CD14-positive monocyte (primary cell): Measurements from ENCODE around the gene PSMC5. TPM values are rescaled to one million over a fixed set of nuclear protein-coding genes. Genes with fewer than 3 reads are reported as not detected.

Source experiments
- DNase-seq, 3 donors: peaks; one replicate each; pipeline ENCODE4 v3.0.0-alpha.2; 2011 to 2022
- H2AFZ ChIP-seq: 2 replicates; pipeline ENCODE4 v1.6.0; 2012; ENCODE audit warnings: mild to moderate bottlenecking, low read depth, low read length, inconsistent platforms; ENCODE audit not compliant: insufficient read depth, poor library complexity, severe bottlenecking
- H3K27ac ChIP-seq, 2 donors: 1 replicate in 1 of 2; 2 replicates in 1 of 2; pipeline ENCODE4 v1.5.1; 2012 to 2013; ENCODE audit warnings: low read length in 2 of 2, control low read depth in 1 of 2, inconsistent platforms in 1 of 2, low read depth in 1 of 2, mild to moderate bottlenecking in 1 of 2
- H3K27me3 ChIP-seq, 2 donors: one replicate each; pipeline versions ENCODE4 v1.6.0 to v1.6.1; 2011 to 2013; ENCODE audit warnings: low read length in 2 of 2; ENCODE audit not compliant: control insufficient read depth in 2 of 2, insufficient read depth in 2 of 2
- H3K36me3 ChIP-seq, 2 donors: replicated peaks in 1 of 2; 1 replicate in 1 of 2; 2 replicates in 1 of 2; pipeline versions ENCODE4 v1.5.1 to v1.6.1; 2012 to 2013; ENCODE audit warnings: low read length in 2 of 2, control low read depth in 1 of 2, inconsistent platforms in 1 of 2, mild to moderate bottlenecking in 1 of 2; ENCODE audit not compliant: insufficient read depth in 2 of 2, control insufficient read depth in 1 of 2
- H3K4me1 ChIP-seq, 2 donors: 1 replicate in 1 of 2; 2 replicates in 1 of 2; pipeline versions ENCODE4 v1.5.1 to v1.6.1; 2012 to 2013; ENCODE audit warnings: low read length in 2 of 2, control low read depth in 1 of 2, inconsistent platforms in 1 of 2, mild to moderate bottlenecking in 1 of 2, moderate library complexity in 1 of 2; ENCODE audit not compliant: insufficient read depth in 2 of 2, control insufficient read depth in 1 of 2
- H3K4me2 ChIP-seq: replicated peaks from 2 replicates; pipeline ENCODE3; 2012; ENCODE audit warnings: low read length, moderate library complexity, mild to moderate bottlenecking; ENCODE audit not compliant: poor library complexity, severe bottlenecking; ENCODE audit errors: extremely low read depth
- H3K4me3 ChIP-seq, 3 experiments: fragments of 200-600 bp in 1 of 3; sonication (generic) in 1 of 3; replicated peaks in 1 of 3; 1 replicate in 2 of 3; 2 replicates in 1 of 3; pipeline ENCODE4 v1.5.1; 2011 to 2013; ENCODE audit warnings: low read length in 3 of 3, mild to moderate bottlenecking in 3 of 3, control low read depth in 2 of 3, low read depth in 2 of 3, inconsistent platforms in 1 of 3, moderate library complexity in 1 of 3
- H3K79me2 ChIP-seq: 2 replicates; pipeline ENCODE4 v1.6.0; 2012; ENCODE audit warnings: mild to moderate bottlenecking, control low read depth, inconsistent platforms, low read length, moderate library complexity; ENCODE audit not compliant: insufficient read depth
- H3K9ac ChIP-seq: 2 replicates; pipeline ENCODE4 v1.6.0; 2017; ENCODE audit warnings: low read length, mild to moderate bottlenecking; ENCODE audit not compliant: insufficient read depth, poor library complexity, severe bottlenecking
- H3K9me3 ChIP-seq, 2 donors: replicated peaks in 1 of 2; 1 replicate in 1 of 2; 2 replicates in 1 of 2; pipeline versions ENCODE4 v1.5.1 to v1.6.1; 2012 to 2013; ENCODE audit warnings: low read length in 2 of 2, control low read depth in 1 of 2; ENCODE audit not compliant: control insufficient read depth in 1 of 2, insufficient read depth in 1 of 2
- H4K20me1 ChIP-seq: 2 replicates; pipeline ENCODE4 v1.6.0; 2012; ENCODE audit warnings: mild to moderate bottlenecking, low read length, control low read depth, moderate library complexity; ENCODE audit not compliant: insufficient read depth
- H3K27ac Mint-ChIP-seq, 7 donors: one replicate each; pipeline ENCODE4 v1.8.0; 2020; ENCODE audit warnings: mild to moderate bottlenecking in 7 of 7, mixed read lengths in 7 of 7, moderate library complexity in 6 of 7, inconsistent platforms in 2 of 7
- H3K27me3 Mint-ChIP-seq, 3 donors: one replicate each; pipeline ENCODE4 v1.8.0; 2021 to 2022; ENCODE audit warnings: low read depth in 3 of 3, mild to moderate bottlenecking in 3 of 3, mixed read lengths in 3 of 3, moderate library complexity in 3 of 3, inconsistent platforms in 1 of 3
- H3K36me3 Mint-ChIP-seq, 2 donors: one replicate each; pipeline ENCODE4 v1.8.0; 2020; ENCODE audit warnings: mixed read lengths in 2 of 2, inconsistent platforms in 1 of 2, mild to moderate bottlenecking in 1 of 2
- H3K4me1 Mint-ChIP-seq: one replicate; pipeline ENCODE4 v1.8.0; 2020; ENCODE audit warnings: mild to moderate bottlenecking, mixed read lengths
- H3K4me3 Mint-ChIP-seq, 2 donors: one replicate each; pipeline ENCODE4 v1.8.0; 2020; ENCODE audit warnings: mild to moderate bottlenecking in 2 of 2, mixed read lengths in 2 of 2, moderate library complexity in 1 of 2
- H3K9me3 Mint-ChIP-seq, 7 donors: one replicate each; pipeline ENCODE4 v1.8.0; 2020 to 2022; ENCODE audit warnings: mixed read lengths in 7 of 7, mild to moderate bottlenecking in 6 of 7, moderate library complexity in 6 of 7, inconsistent platforms in 2 of 7
- WGBS: methylation state at CpG from one replicate; pipeline ENCODE4 v1.1.5; 2013; ENCODE audit warnings: missing lambda C conversion rate; ENCODE audit not compliant: insufficient coverage; 5-methylcytosine and 5-hydroxymethylcytosine counted together
- intact Hi-C, 2 donors: fragments of 100-400 bp; cut with micrococcal nuclease; formaldehyde crosslinking; loops; one replicate each; pipeline versions ENCODE4 v1.15.0 to v1.15.1; 2023
- polyA plus RNA-seq, 3 donors: library from polyadenylated mRNA; depleted of rRNA in 1 of 3; unstranded in 2 of 3; stranded (reverse) in 1 of 3; fragments of 300-500 nt in 2 of 3; fragments of >200 nt in 1 of 3; fragmentation: Illumina TruSeq in 2 of 3; gene quantifications; 1 replicate in 2 of 3; 2 replicates in 1 of 3; pipeline ENCODE4 v1.2.3, GENCODE V29; 2012 to 2021
- TF ChIP-seq, protein P1 (sequence below): fragments of 200-600 bp; IDR thresholded peaks from one replicate; pipeline ENCODE4 v1.8.0; 2022; ENCODE audit warnings: antibody characterized with exemption, mild to moderate bottlenecking

PSMC5 gene
- polyA plus RNA-seq, 3 donors = 82.8 to 97.2 (median 88.3) TPM

DNA sequence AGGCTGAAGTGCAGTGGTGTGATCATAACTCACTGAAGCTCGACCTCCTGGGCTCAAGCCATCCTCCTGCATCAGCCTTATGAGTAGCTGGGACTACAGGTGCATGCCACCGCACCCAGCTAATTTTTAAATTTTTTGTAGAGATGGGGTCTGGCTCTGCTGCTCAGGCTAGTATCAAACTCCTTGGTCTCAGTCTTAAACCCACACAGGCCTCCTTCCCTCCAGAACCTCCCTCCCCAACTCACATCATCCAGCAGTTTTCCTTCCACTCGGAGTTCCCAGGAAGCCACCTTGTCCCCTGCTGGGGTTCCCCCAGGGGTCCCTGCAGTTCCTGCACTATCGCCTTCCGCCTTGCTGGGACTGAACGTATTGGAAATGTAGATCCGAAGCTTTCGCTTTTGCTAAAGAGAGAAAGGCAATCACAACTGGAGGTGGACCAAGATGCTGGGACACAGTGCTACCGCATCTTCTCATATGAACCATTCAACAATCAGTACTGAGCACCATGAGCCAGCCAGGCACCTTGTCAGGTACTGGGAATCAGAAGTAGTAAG lies 8.0 kb downstream of the PSMC5 start:
- peaks cover 65% of the 10 kb centered on the region for H3K79me2 ChIP-seq
- Mint-ChIP-seq H3K27ac (peak overlapping the region in 6 of 7 donors; percentile 15 to 81 (median 62)), H3K27me3 (peaks cover 0 to 1% (median 0%) of the 10 kb centered on the region in 3 donors), H3K4me1 (peaks cover 35% of the 10 kb centered on the region), H3K4me3 (no peak overlapping the region), H3K36me3 (peaks cover 59 to 70% of the 10 kb centered on the region in 2 donors), H3K9me3 (no peaks in the 10 kb centered on the region)
- 88% methylated on average over 9 of the region's 9 CpGs for WGBS
- no peaks in the 10 kb centered on the region for H3K27me3 ChIP-seq
- TF ChIP-seq, protein P1, sequence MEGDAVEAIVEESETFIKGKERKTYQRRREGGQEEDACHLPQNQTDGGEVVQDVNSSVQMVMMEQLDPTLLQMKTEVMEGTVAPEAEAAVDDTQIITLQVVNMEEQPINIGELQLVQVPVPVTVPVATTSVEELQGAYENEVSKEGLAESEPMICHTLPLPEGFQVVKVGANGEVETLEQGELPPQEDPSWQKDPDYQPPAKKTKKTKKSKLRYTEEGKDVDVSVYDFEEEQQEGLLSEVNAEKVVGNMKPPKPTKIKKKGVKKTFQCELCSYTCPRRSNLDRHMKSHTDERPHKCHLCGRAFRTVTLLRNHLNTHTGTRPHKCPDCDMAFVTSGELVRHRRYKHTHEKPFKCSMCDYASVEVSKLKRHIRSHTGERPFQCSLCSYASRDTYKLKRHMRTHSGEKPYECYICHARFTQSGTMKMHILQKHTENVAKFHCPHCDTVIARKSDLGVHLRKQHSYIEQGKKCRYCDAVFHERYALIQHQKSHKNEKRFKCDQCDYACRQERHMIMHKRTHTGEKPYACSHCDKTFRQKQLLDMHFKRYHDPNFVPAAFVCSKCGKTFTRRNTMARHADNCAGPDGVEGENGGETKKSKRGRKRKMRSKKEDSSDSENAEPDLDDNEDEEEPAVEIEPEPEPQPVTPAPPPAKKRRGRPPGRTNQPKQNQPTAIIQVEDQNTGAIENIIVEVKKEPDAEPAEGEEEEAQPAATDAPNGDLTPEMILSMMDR = peak; percentile 13
- no peak overlapping the region for H3K4me2 ChIP-seq
- H3K27ac ChIP-seq = peak overlapping the region in 1 of 2 donors; percentile 56
- H4K20me1 ChIP-seq = peaks cover 95% of the 10 kb centered on the region
- H3K9ac ChIP-seq = no peak overlapping the region
- H3K36me3 ChIP-seq = peaks cover 64 to 76% of the 10 kb centered on the region in 2 donors
- no peak overlapping the region for H3K4me3 ChIP-seq
- H2AFZ ChIP-seq = no peak overlapping the region
- DNase-seq = no peak
- no peaks in the 10 kb centered on the region for H3K9me3 ChIP-seq
- intact Hi-C loops = no loop called here
- H3K4me1 ChIP-seq = peaks cover 24 to 32% of the 10 kb centered on the region in 2 donors

DNA sequence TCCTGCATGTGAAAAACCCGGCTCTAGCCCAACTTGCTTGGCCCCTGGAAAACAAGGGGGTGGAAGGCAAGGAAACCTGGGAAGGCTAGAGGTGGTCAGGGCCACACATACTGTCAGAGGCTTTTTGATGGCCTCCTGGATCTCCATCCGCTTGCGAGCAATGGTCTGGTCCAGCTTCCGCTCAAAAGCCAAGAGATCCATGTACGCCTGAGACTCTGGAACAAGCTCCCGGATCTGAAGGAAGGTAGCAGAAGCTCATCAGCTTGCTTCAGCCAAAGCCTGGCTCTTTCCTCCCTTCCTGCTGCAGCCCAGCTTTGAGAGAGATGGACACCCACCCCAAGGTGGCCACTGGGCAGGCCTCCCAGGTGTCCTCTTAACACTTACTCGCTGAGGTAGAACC lies 9.6 kb downstream of the PSMC5 start:
- H3K27ac ChIP-seq = no peak overlapping the region
- H3K4me2 ChIP-seq = no peak overlapping the region
- peaks cover 79% of the 10 kb centered on the region for H3K79me2 ChIP-seq
- H3K9me3 ChIP-seq = no peaks in the 10 kb centered on the region
- H3K36me3 Mint-ChIP-seq = peaks cover 44 to 59% of the 10 kb centered on the region in 2 donors
- no peak overlapping the region for H3K9ac ChIP-seq
- peaks cover 0 to 1% (median under 1%) of the 10 kb centered on the region in 3 donors for H3K27me3 Mint-ChIP-seq
- peaks cover 48 to 61% of the 10 kb centered on the region in 2 donors for H3K36me3 ChIP-seq
- no peak for DNase-seq
- H3K27ac Mint-ChIP-seq = peak overlapping the region in 5 of 7 donors; percentile 28 to 74 (median 53)
- H3K9me3 Mint-ChIP-seq = no peaks in the 10 kb centered on the region
- H3K4me3 Mint-ChIP-seq = no peak overlapping the region
- no peak overlapping the region for H3K4me3 ChIP-seq
- intact Hi-C loops = no loop called here
- H3K4me1 Mint-ChIP-seq = peaks cover 46% of the 10 kb centered on the region
- H3K4me1 ChIP-seq = peaks cover 40 to 48% of the 10 kb centered on the region in 2 donors
- WGBS = 98% methylated on average over 6 of the region's 7 CpGs
- TF ChIP-seq, protein P1 = no peak
- H2AFZ ChIP-seq = no peak overlapping the region
- peaks cover 97% of the 10 kb centered on the region for H4K20me1 ChIP-seq
- no peaks in the 10 kb centered on the region for H3K27me3 ChIP-seq
